Measurements from ENCODE around the gene IDH3A.

IDH3A gene

DNA sequence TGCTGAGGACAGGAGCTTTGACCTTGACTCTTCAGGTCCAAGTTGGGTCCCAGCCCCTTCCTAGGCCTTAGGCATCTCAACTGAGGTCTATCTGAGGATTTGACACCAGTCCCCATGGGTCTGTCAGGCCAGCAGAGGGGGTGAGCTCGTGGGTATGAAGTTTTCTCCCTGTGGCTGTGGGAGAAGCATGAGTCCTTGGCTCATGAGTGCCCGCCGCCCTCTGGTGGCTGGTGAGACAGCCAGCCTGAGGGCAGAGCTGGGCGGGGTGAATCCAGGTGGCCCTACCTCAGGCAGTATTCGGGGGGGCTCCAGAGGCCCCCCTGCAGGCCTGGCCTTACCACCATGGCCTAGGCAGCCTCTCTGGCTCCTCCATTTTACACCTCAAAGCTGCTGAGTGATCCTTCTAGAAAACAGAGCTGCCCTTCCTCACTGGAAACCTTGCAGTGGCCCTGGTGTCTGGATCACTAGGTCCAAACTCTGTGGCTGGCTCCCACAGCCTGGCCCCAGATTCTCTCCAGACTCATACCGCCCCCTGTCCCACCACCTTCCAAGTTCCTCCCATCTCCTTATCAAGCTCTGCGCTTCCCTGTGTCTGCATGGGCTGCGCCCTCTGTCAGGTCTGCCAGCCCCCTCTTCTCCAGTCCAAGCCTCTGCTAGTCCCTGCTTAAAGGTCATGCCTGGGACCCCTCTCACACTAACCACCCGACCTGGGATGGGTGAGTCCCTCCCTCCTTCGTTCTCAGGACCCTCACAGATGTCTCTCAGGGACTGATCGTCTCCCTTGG lies 40.7 kb upstream of the IDH3A start:
- H3K4me1 ChIP-seq: no peaks in the 10 kb centered on the region
- no peaks in the 10 kb centered on the region for H3K27me3 ChIP-seq
- H3K36me3 ChIP-seq: no peaks in the 10 kb centered on the region
- peak; percentile 93 for DNase-seq
- TF ChIP-seq, protein P1, sequence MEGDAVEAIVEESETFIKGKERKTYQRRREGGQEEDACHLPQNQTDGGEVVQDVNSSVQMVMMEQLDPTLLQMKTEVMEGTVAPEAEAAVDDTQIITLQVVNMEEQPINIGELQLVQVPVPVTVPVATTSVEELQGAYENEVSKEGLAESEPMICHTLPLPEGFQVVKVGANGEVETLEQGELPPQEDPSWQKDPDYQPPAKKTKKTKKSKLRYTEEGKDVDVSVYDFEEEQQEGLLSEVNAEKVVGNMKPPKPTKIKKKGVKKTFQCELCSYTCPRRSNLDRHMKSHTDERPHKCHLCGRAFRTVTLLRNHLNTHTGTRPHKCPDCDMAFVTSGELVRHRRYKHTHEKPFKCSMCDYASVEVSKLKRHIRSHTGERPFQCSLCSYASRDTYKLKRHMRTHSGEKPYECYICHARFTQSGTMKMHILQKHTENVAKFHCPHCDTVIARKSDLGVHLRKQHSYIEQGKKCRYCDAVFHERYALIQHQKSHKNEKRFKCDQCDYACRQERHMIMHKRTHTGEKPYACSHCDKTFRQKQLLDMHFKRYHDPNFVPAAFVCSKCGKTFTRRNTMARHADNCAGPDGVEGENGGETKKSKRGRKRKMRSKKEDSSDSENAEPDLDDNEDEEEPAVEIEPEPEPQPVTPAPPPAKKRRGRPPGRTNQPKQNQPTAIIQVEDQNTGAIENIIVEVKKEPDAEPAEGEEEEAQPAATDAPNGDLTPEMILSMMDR (IDR thresholded peaks at IDR 0.05; ENCODE audit: low read depth, low read length): peak; percentile 97
- H3K9me3 ChIP-seq: no peaks in the 10 kb centered on the region
- H3K4me3 ChIP-seq (ENCODE audit: low read depth, low read length): no peak overlapping the region

DNA sequence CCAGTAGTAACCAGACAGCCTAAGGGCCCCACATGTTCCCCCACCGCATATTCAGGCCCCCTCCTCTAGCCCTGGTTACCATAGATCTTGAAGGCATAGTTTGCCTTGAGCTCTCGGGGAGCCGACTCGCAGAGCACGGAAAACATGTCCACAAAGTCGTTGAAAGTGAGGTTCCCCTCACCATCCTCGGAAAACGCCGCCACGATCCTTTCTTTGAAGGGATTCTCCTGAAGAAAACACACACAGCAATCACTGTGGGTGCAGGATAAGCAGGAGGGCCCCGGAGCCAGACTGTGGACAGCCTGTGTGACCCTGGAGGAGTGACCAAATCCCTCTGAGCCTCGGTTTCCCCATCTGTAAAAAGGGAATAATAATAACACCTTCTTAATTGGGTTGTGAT lies 40.0 kb upstream of the IDH3A start:
- TF ChIP-seq, protein P1 (IDR thresholded peaks at IDR 0.05; ENCODE audit: low read depth, low read length): no peak
- Histone ChIP-seq H3K27me3 (no peaks in the 10 kb centered on the region), H3K4me1 (no peaks in the 10 kb centered on the region), H3K9me3 (no peaks in the 10 kb centered on the region), H3K36me3 (no peaks in the 10 kb centered on the region), H3K4me3 (ENCODE audit: low read depth, low read length) (no peak overlapping the region)
- no peak for DNase-seq

DNA sequence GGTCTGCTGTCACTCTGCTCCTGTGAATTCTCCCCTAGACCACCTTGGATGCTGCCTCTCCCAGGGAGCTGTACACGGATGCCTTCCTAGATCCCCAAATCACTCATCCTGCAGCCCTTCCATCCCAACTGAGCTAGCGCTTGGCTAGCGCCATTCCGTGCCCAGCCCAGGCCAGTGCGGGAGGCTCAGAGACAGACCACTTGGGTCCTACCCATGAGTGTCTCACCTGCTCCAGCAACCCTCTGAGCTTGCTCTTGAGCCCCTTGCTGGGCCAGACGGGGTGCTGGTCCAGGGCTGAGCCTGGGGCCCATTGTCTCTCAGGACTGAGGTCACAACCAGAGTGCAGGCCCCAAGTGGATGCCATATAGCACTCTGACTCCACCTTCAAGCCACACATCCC lies 39.1 kb upstream of the IDH3A start:
- no peak for DNase-seq
- no peaks in the 10 kb centered on the region for H3K27me3 ChIP-seq
- no peak overlapping the region for H3K4me3 ChIP-seq (ENCODE audit: low read depth, low read length)
- no peaks in the 10 kb centered on the region for H3K36me3 ChIP-seq
- no peaks in the 10 kb centered on the region for H3K4me1 ChIP-seq
- TF ChIP-seq, protein P1 (IDR thresholded peaks at IDR 0.05; ENCODE audit: low read depth, low read length): no peak
- no peaks in the 10 kb centered on the region for H3K9me3 ChIP-seq

DNA sequence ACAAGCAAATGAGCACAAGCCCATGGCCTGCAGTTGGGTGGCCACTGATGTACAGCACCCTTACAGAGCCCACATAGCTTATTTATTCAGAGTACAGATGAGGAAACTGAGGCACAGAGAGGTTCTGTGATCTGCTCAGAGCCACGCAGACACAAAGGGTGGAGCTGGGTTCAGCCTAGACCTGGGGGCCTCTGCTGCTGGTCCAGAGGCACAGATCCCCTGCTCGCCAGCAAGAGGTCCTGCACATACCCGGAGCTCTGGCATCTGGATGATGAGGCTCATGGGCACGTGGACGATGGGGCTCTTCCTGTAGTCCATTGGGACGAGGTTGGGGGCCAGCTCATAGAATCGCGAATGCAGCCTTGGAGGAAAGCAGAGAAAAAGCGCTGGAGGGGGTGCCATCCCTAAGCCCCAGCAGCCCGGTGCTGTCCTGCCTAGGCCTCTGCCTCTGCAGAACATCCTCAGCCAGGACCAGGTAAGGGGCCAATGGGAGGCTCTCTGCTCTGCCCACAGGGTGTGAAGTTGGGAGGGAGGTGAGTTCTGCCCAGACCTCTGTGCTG lies 38.2 kb upstream of the IDH3A start:
- Histone ChIP-seq H3K27me3 (no peaks in the 10 kb centered on the region), H3K4me1 (no peaks in the 10 kb centered on the region), H3K9me3 (no peaks in the 10 kb centered on the region), H3K36me3 (no peaks in the 10 kb centered on the region), H3K4me3 (ENCODE audit: low read depth, low read length) (no peak overlapping the region)
- TF ChIP-seq, protein P1 (IDR thresholded peaks at IDR 0.05; ENCODE audit: low read depth, low read length): no peak
- DNase-seq: no peak

DNA sequence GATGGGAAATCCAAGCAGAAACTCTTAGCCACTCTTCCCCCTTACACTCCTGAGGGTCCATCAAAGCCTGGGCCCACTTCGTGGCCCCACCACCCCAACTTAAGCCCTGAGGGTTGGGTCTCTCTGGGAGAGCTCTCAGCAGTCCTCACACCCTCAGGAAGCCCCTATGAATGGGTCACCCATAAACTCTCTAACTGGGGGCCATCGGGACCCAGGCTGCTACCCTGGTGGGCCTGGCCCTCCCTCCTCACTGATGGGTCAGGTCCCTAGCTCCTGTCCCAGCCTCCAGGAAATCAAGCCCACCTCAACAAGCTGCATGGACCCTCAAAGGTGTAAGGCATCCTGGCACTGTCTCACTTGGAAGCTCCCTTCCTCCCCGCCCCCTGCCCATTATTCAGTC lies 37.4 kb upstream of the IDH3A start:
- Histone ChIP-seq H3K4me3 (ENCODE audit: low read depth, low read length) (no peak overlapping the region), H3K4me1 (no peaks in the 10 kb centered on the region), H3K27me3 (no peaks in the 10 kb centered on the region), H3K36me3 (no peaks in the 10 kb centered on the region), H3K9me3 (no peaks in the 10 kb centered on the region)
- TF ChIP-seq, protein P1 (IDR thresholded peaks at IDR 0.05; ENCODE audit: low read depth, low read length): no peak
- no peak for DNase-seq

DNA sequence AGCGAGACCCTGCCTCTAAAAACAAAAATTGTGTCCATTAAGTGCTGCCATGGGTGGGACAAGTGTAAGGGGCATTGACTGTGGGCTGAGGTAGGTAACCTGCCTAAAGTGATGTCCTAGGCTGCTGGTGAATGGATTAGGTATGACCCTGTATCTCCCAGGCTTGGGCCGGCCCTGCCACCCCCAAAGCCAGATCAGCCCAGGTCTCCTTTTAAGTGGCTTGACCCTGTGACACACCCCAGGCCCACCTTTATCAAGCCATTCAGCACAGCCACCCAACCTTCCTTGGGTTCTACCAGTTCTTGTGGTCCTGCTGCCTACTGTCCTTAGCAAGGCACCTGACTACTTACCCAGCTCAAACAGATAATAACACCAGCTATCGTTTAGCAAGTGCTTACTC lies 36.6 kb upstream of the IDH3A start:
- H3K4me3 ChIP-seq (ENCODE audit: low read depth, low read length): no peak overlapping the region
- no peaks in the 10 kb centered on the region for H3K27me3 ChIP-seq
- H3K4me1 ChIP-seq: no peaks in the 10 kb centered on the region
- no peak for DNase-seq
- no peaks in the 10 kb centered on the region for H3K9me3 ChIP-seq
- TF ChIP-seq, protein P1 (IDR thresholded peaks at IDR 0.05; ENCODE audit: low read depth, low read length): no peak
- no peaks in the 10 kb centered on the region for H3K36me3 ChIP-seq
